ENCODE measurements around the gene WDR31.
"Not testable (repeated sequence)": the region's sequence is repeated elsewhere in the genome, so short reads cannot be mapped to it uniquely, and the experiment has no call there.

The WDR31 gene

GRCh38 chr9:113381909-113382411 lies 41.9 kb upstream of the WDR31 start:
- Histone ChIP-seq H3K4me3 (ENCODE audit: low read depth, low read length) (no peak overlapping the region), H3K4me1 (ENCODE audit: control insufficient read depth, insufficient read depth, low read length) (peaks cover 3% of the 10 kb centered on the region; the same call in 1 of the 2 replicates), H3K27ac (ENCODE audit: extremely low read depth, low read depth, low read length) (no peak overlapping the region), H3K9me3 (ENCODE audit: control insufficient read depth, insufficient read depth, low read depth, low read length) (no peaks in the 10 kb centered on the region), H3K36me3 (ENCODE audit: control insufficient read depth in 2 of 2, insufficient read depth in 1 of 2, low read length in 2 of 2) (peaks cover 0 to 7% of the 10 kb centered on the region in 2 experiments; a peak in 1 of 3 replicates)
- CTCF ChIA-PET: no interaction called here
- TF ChIP-seq ZNF521 (tag by site-specific recombination; IDR thresholded peaks at IDR 0.05): no peak
- TF ChIP-seq ZBTB11 (tag by site-specific recombination; conservative IDR thresholded peaks at IDR 0.05; ENCODE audit: low read depth): no peak
- no peak for TF ChIP-seq ZNF221 (tag by site-specific recombination; IDR thresholded peaks at IDR 0.05; ENCODE audit: borderline replicate concordance)
- TF ChIP-seq ATF2 (tag by site-specific recombination; IDR thresholded peaks at IDR 0.05; ENCODE audit: low read depth): no peak
- no peak for TF ChIP-seq ZBTB49 (tag by site-specific recombination; IDR thresholded peaks at IDR 0.05; ENCODE audit: low read depth)
- no peak for TF ChIP-seq ZNF140 (tag by site-specific recombination; IDR thresholded peaks at IDR 0.05)
- no peak for TF ChIP-seq ZNF433 (tag by site-specific recombination; IDR thresholded peaks at IDR 0.05; ENCODE audit: low read depth)
- no peak for TF ChIP-seq ZNF701 (tag by site-specific recombination; IDR thresholded peaks at IDR 0.05)
- TF ChIP-seq YY2 (tag by site-specific recombination; IDR thresholded peaks at IDR 0.05): no peak
- no peak for TF ChIP-seq ZFP37 (tag by site-specific recombination; IDR thresholded peaks at IDR 0.05)
- no peak for TF ChIP-seq ZNF529 (tag by site-specific recombination; IDR thresholded peaks at IDR 0.05; ENCODE audit: insufficient replicate concordance)
- TF ChIP-seq ZBTB6 (tag by site-specific recombination; IDR thresholded peaks at IDR 0.05): no peak
- TF ChIP-seq ZNF214 (tag by site-specific recombination; IDR thresholded peaks at IDR 0.05; ENCODE audit: borderline replicate concordance): no peak
- TF ChIP-seq ZNF274 (IDR thresholded peaks at IDR 0.05; ENCODE audit: low read length): no peak
- TF ChIP-seq ZNF274 (tag by site-specific recombination; IDR thresholded peaks at IDR 0.05; ENCODE audit: borderline replicate concordance): no peak
- TF ChIP-seq ZBTB21 (tag by site-specific recombination; IDR thresholded peaks at IDR 0.05): no peak
- TF ChIP-seq PATZ1 (tag by site-specific recombination; IDR thresholded peaks at IDR 0.05): no peak
- TF ChIP-seq GLI4 (tag by site-specific recombination; IDR thresholded peaks at IDR 0.05): no peak
- TF ChIP-seq ZNF654 (tag by site-specific recombination; IDR thresholded peaks at IDR 0.05; ENCODE audit: low read depth): no peak
- POLR2A ChIA-PET: no interaction called here

- CTCF ChIA-PET; H3K36me3 ChIP-seq (ENCODE audit: control insufficient read depth in 2 of 2, insufficient read depth in 1 of 2, low read length in 2 of 2); H3K9me3 ChIP-seq (ENCODE audit: control insufficient read depth, insufficient read depth, low read depth, low read length); H3K27ac ChIP-seq (ENCODE audit: extremely low read depth, low read depth, low read length); H3K4me3 ChIP-seq (ENCODE audit: low read depth, low read length); POLR2A ChIA-PET; H3K4me1 ChIP-seq (ENCODE audit: control insufficient read depth, insufficient read depth, low read length): not testable (repeated sequence)
Measured at GRCh38 chr9:113381441-113381840, 41.4 kb upstream of the WDR31 start.

Data from HEK293 (cell line).